Upper lobe of left lung (tissue), 4 donors: ENCODE data around the gene CSNK2B.

ENCODE experiments used
- POLR2AphosphoS5 ChIP-seq, 2 donors: sonication (generic); formaldehyde crosslinking; IDR thresholded peaks; one replicate each; pipeline ENCODE4 v1.5.1; 2017; ENCODE audit warnings: antibody characterized with exemption in 2 of 2
- TF ChIP-seq, protein P1 (sequence below), 6 experiments: fragments of 450-650 bp in 4 of 6; fragments of 200-600 bp in 2 of 6; sonication (generic) in 2 of 6; IDR thresholded peaks; one replicate each; pipeline ENCODE4 v1.5.1; 2016 to 2019; ENCODE audit warnings: antibody characterized with exemption in 6 of 6

- TF ChIP-seq POLR2AphosphoS5 (IDR thresholded peaks at IDR 0.05): no peak
- TF ChIP-seq, protein P1, sequence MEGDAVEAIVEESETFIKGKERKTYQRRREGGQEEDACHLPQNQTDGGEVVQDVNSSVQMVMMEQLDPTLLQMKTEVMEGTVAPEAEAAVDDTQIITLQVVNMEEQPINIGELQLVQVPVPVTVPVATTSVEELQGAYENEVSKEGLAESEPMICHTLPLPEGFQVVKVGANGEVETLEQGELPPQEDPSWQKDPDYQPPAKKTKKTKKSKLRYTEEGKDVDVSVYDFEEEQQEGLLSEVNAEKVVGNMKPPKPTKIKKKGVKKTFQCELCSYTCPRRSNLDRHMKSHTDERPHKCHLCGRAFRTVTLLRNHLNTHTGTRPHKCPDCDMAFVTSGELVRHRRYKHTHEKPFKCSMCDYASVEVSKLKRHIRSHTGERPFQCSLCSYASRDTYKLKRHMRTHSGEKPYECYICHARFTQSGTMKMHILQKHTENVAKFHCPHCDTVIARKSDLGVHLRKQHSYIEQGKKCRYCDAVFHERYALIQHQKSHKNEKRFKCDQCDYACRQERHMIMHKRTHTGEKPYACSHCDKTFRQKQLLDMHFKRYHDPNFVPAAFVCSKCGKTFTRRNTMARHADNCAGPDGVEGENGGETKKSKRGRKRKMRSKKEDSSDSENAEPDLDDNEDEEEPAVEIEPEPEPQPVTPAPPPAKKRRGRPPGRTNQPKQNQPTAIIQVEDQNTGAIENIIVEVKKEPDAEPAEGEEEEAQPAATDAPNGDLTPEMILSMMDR (IDR thresholded peaks at IDR 0.05): no peak
Measured at GRCh38 chr6:31663126-31663960, 2.5 kb upstream of the CSNK2B start.
